SK-N-SH (cell line): ENCODE data around the gene CNOT1. TPM values are rescaled to one million over a fixed set of nuclear protein-coding genes. Genes with fewer than 3 reads are reported as not detected.

Experiments
- CTCF ChIA-PET: fragments of 300-600, 350-600 bp; formaldehyde crosslinking; extraction: SDS; loops from one replicate; lab custom pipeline; 2021; lab: Yijun Ruan, JAX
- POLR2A ChIA-PET: fragments of 350-600 bp; sonication (Branson Sonifier 250); formaldehyde crosslinking; extraction: SDS; loops from one replicate; lab custom pipeline; 2020; ENCODE audit warnings: antibody characterized with exemption, inconsistent platforms; lab: Yijun Ruan, JAX
- DNase-seq: peaks from one replicate; pipeline ENCODE4 v3.0.0; 2012
- H2AFZ ChIP-seq: fragments of 200-600 bp; sonication (generic); 2 replicates; pipeline ENCODE4 v1.8.1; 2016; ENCODE audit warnings: antibody characterized with exemption, mild to moderate bottlenecking, low read depth
- H3F3A ChIP-seq: fragments of 200-600 bp; sonication (generic); replicated peaks from 2 replicates; pipeline ENCODE3; 2016; ENCODE audit warnings: antibody characterized with exemption, mild to moderate bottlenecking; ENCODE audit not compliant: insufficient read depth
- H3K27ac ChIP-seq, 2 experiments: fragments of 200-500 bp in 1 of 2; fragments of 200-600 bp in 1 of 2; sonication (Bioruptor generic) in 1 of 2; sonication (generic), shearing (Covaris generic) in 1 of 2; 2 replicates each; pipeline versions ENCODE4 v1.5.1 to v1.6.1; 2014 to 2016; ENCODE audit warnings: low read depth in 2 of 2, inconsistent platforms in 1 of 2, low read length in 1 of 2, mild to moderate bottlenecking in 1 of 2, mixed read lengths in 1 of 2
- H3K27me3 ChIP-seq: fragments of 200-600 bp; sonication (generic), shearing (Covaris generic); 2 replicates; pipeline ENCODE4 v1.6.1; 2016; ENCODE audit warnings: mixed run types; ENCODE audit not compliant: insufficient read depth
- H3K36me3 ChIP-seq, 2 experiments: fragments of 200-500 bp in 1 of 2; fragments of 200-600 bp in 1 of 2; sonication (Bioruptor generic) in 1 of 2; sonication (generic) in 1 of 2; replicated peaks in 1 of 2; 2 replicates each; pipeline versions ENCODE3 to v1.5.1; 2014 to 2016; ENCODE audit warnings: low read length in 1 of 2, mild to moderate bottlenecking in 1 of 2; ENCODE audit not compliant: insufficient read depth in 2 of 2, control insufficient read depth in 1 of 2
- H3K4me1 ChIP-seq, 2 experiments: fragments of 200-500 bp in 1 of 2; fragments of 200-600 bp in 1 of 2; sonication (Bioruptor generic) in 1 of 2; sonication (generic), shearing (Covaris generic) in 1 of 2; 2 replicates each; pipeline versions ENCODE4 v1.5.1 to v1.6.1; 2014 to 2016; ENCODE audit warnings: low read depth in 1 of 2, low read length in 1 of 2, mixed run types in 1 of 2; ENCODE audit not compliant: insufficient read depth in 2 of 2, control insufficient read depth in 1 of 2
- H3K4me2 ChIP-seq: fragments of 200-600 bp; sonication (generic), shearing (Covaris generic); 2 replicates; pipeline ENCODE4 v1.6.1; 2017; ENCODE audit warnings: mixed run types
- H3K4me3 ChIP-seq, 2 experiments: fragments of 200-500 bp in 1 of 2; fragments of 200-600 bp in 1 of 2; sonication (Bioruptor generic) in 1 of 2; sonication (generic), shearing (Covaris generic) in 1 of 2; 2 replicates each; pipeline versions ENCODE4 v1.5.1 to v1.8.1; 2014 to 2016; ENCODE audit warnings: low read depth in 2 of 2, inconsistent platforms in 1 of 2, low read length in 1 of 2, mild to moderate bottlenecking in 1 of 2, mixed read lengths in 1 of 2, moderate library complexity in 1 of 2
- H3K79me2 ChIP-seq: fragments of 200-600 bp; sonication (generic); 2 replicates; pipeline ENCODE4 v1.8.1; 2017; ENCODE audit warnings: mild to moderate bottlenecking; ENCODE audit not compliant: insufficient read depth
- H3K9ac ChIP-seq: fragments of 200-600 bp; sonication (generic); 2 replicates; pipeline ENCODE4 v1.6.1; 2017; ENCODE audit warnings: mixed run types
- H3K9me2 ChIP-seq: fragments of 200-600 bp; sonication (generic); 2 replicates; pipeline ENCODE4 v1.6.1; 2017; ENCODE audit warnings: mixed run types
- H3K9me3 ChIP-seq: fragments of 200-600 bp; sonication (generic); 2 replicates; pipeline ENCODE4 v1.6.1; 2017; ENCODE audit warnings: mixed run types, mild to moderate bottlenecking, moderate library complexity
- H4K20me1 ChIP-seq: fragments of 200-600 bp; sonication (generic); 2 replicates; pipeline ENCODE4 v1.6.1; 2017; ENCODE audit warnings: mild to moderate bottlenecking, mixed run types; ENCODE audit not compliant: insufficient read depth
- CHD2 ChIP-seq: fragments of 150-350 bp; IDR thresholded peaks from 2 replicates; pipeline ENCODE4 v1.6.1; 2018; ENCODE audit warnings: low read length; ENCODE audit not compliant: partially characterized antibody
- ELF1 ChIP-seq: IDR thresholded peaks from 2 replicates; pipeline ENCODE4 v1.4.0; 2012
- EZH2phosphoT487 ChIP-seq: fragments of 200-600 bp; sonication (generic); IDR thresholded peaks from 2 replicates; pipeline ENCODE4 v1.6.1; 2017; ENCODE audit warnings: low read depth, mixed run types, mild to moderate bottlenecking, antibody characterized with exemption, moderate library complexity, borderline replicate concordance
- FOXJ3 ChIP-seq: sonication (generic); formaldehyde crosslinking; IDR thresholded peaks from 2 replicates; pipeline ENCODE4 v1.5.1; 2020; ENCODE audit warnings: mild to moderate bottlenecking, missing genetic modification reagents
- FOXM1 ChIP-seq: IDR thresholded peaks from 2 replicates; pipeline ENCODE4 v1.4.0; 2012; ENCODE audit warnings: low read depth, mild to moderate bottlenecking
- GABPA ChIP-seq: IDR thresholded peaks from 2 replicates; pipeline ENCODE4 v1.4.0; 2012; ENCODE audit warnings: low read depth, mild to moderate bottlenecking
- JUND ChIP-seq: IDR thresholded peaks from 2 replicates; pipeline ENCODE4 v1.4.0; 2012
- MXI1 ChIP-seq: IDR thresholded peaks from 2 replicates; pipeline ENCODE4 v1.6.1; 2012; ENCODE audit warnings: mild to moderate bottlenecking, low read depth, low read length, improper control_type of control experiment
- NRF1 ChIP-seq: IDR thresholded peaks from 2 replicates; pipeline ENCODE4 v1.6.1; 2012; ENCODE audit warnings: low read depth, mild to moderate bottlenecking, low read length
- RCOR1 ChIP-seq: fragments of 150-350 bp; IDR thresholded peaks from 2 replicates; pipeline ENCODE4 v1.6.1; 2017; ENCODE audit warnings: antibody characterized with exemption, low read length
- SMC3 ChIP-seq: IDR thresholded peaks from 2 replicates; pipeline ENCODE4 v1.6.1; 2012; ENCODE audit warnings: low read depth, low read length, improper control_type of control experiment
- TAF1 ChIP-seq: IDR thresholded peaks from 2 replicates; pipeline ENCODE4 v1.6.1; 2012; ENCODE audit warnings: low read depth, mild to moderate bottlenecking, low read length, moderate library complexity, borderline replicate concordance
- TEAD4 ChIP-seq: IDR thresholded peaks from 2 replicates; pipeline ENCODE4 v1.4.0; 2012; ENCODE audit warnings: mild to moderate bottlenecking, borderline replicate concordance; ENCODE audit not compliant: insufficient read depth
- polyA plus RNA-seq, 3 experiments: library from polyadenylated mRNA; depleted of rRNA; stranded (reverse); fragments of >200 nt; gene quantifications; 2 replicates each; pipeline ENCODE4 v1.2.3, GENCODE V29; 2012
- TF ChIP-seq, protein P1 (sequence below): IDR thresholded peaks from 2 replicates; pipeline ENCODE4 v1.6.1; 2012; ENCODE audit warnings: mild to moderate bottlenecking, low read depth, low read length, moderate library complexity
- TF ChIP-seq, protein P2 (sequence below): fragments of 150-350 bp; IDR thresholded peaks from 2 replicates; pipeline ENCODE4 v1.6.1; 2016; ENCODE audit warnings: mild to moderate bottlenecking, low read depth, low read length
- TF ChIP-seq, protein P3 (sequence below): IDR thresholded peaks from 2 replicates; pipeline ENCODE4 v1.4.0; 2012; ENCODE audit warnings: low read depth
- TF ChIP-seq, protein P4 (sequence below): IDR thresholded peaks from 2 replicates; pipeline ENCODE4; 2012
- TF ChIP-seq, protein P5 (sequence below): IDR thresholded peaks from 2 replicates; pipeline ENCODE4 v1.4.0; 2012; ENCODE audit warnings: low read depth, borderline replicate concordance

Gene CNOT1
- polyA plus RNA-seq, 1 of the 3 experiments (the other 2 are of a cell fraction), result 77.8 TPM

DNA sequence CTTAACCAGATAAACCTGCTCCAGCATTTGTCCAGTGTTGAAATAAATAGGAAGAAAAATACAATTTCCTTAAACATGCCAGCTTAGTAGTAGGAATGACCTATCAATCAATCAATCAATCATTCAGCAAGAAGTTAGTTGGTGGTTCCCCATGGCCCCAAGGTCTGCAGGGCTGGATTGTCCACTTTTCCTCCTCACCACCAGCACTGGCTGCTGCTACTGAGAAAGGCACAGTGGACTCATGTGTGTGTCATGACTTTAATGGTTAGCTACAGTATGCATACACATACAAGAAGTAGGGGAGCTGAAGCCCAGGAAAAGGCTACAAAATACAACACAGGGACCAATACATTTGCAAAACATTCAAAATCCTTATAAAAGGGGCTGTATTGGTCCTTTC is 109.9 kb downstream of the CNOT1 start:
- H4K20me1 ChIP-seq, result 0 out of 2 replicates have a peak, but pooled peaks cover 3% of the 10 kb centered on the region
- peaks cover 0 to 8% of the 10 kb centered on the region in 2 experiments; a peak in 1 of 4 replicates for H3K4me1 ChIP-seq
- H3K36me3 ChIP-seq, result peaks cover 74 to 79% of the 10 kb centered on the region in 2 experiments
- ChIA-PET CTCF (interaction anchor here (0.7 to 10.3 kb wide), 4 partner anchors 19 to 183 kb away, joined by 3 to 62 read pairs (median 8); no protein-coding TSS in a partner anchor), POLR2A (no interaction called here)
- H3K4me2 ChIP-seq, result no peak overlapping the region
- H3F3A ChIP-seq, result peaks cover 32% of the 10 kb centered on the region
- DNase-seq, result no peak
- H2AFZ ChIP-seq, result no peak overlapping the region
- no peak overlapping the region for H3K4me3 ChIP-seq
- no peak overlapping the region for H3K27ac ChIP-seq
- no peaks in the 10 kb centered on the region; the same call in 1 of the 2 replicates for H3K79me2 ChIP-seq
- no peaks in the 10 kb centered on the region for H3K9me3 ChIP-seq
- TF ChIP-seq FOXM1 (no peak), FOXJ3 (CRISPR knock-in tag) (no peak), RCOR1 (no peak), TEAD4 (no peak), EZH2phosphoT487 (no peak), JUND (no peak), SMC3 (no peak), ELF1 (no peak), MXI1 (no peak), CHD2 (no peak), GABPA (no peak), NRF1 (no peak), TAF1 (no peak)
- TF ChIP-seq, protein P1, sequence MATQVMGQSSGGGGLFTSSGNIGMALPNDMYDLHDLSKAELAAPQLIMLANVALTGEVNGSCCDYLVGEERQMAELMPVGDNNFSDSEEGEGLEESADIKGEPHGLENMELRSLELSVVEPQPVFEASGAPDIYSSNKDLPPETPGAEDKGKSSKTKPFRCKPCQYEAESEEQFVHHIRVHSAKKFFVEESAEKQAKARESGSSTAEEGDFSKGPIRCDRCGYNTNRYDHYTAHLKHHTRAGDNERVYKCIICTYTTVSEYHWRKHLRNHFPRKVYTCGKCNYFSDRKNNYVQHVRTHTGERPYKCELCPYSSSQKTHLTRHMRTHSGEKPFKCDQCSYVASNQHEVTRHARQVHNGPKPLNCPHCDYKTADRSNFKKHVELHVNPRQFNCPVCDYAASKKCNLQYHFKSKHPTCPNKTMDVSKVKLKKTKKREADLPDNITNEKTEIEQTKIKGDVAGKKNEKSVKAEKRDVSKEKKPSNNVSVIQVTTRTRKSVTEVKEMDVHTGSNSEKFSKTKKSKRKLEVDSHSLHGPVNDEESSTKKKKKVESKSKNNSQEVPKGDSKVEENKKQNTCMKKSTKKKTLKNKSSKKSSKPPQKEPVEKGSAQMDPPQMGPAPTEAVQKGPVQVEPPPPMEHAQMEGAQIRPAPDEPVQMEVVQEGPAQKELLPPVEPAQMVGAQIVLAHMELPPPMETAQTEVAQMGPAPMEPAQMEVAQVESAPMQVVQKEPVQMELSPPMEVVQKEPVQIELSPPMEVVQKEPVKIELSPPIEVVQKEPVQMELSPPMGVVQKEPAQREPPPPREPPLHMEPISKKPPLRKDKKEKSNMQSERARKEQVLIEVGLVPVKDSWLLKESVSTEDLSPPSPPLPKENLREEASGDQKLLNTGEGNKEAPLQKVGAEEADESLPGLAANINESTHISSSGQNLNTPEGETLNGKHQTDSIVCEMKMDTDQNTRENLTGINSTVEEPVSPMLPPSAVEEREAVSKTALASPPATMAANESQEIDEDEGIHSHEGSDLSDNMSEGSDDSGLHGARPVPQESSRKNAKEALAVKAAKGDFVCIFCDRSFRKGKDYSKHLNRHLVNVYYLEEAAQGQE, result no peak
- TF ChIP-seq, protein P2, sequence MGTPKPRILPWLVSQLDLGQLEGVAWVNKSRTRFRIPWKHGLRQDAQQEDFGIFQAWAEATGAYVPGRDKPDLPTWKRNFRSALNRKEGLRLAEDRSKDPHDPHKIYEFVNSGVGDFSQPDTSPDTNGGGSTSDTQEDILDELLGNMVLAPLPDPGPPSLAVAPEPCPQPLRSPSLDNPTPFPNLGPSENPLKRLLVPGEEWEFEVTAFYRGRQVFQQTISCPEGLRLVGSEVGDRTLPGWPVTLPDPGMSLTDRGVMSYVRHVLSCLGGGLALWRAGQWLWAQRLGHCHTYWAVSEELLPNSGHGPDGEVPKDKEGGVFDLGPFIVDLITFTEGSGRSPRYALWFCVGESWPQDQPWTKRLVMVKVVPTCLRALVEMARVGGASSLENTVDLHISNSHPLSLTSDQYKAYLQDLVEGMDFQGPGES, result no peak
- TF ChIP-seq, protein P3, sequence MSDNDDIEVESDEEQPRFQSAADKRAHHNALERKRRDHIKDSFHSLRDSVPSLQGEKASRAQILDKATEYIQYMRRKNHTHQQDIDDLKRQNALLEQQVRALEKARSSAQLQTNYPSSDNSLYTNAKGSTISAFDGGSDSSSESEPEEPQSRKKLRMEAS, result no peak
- TF ChIP-seq, protein P4, sequence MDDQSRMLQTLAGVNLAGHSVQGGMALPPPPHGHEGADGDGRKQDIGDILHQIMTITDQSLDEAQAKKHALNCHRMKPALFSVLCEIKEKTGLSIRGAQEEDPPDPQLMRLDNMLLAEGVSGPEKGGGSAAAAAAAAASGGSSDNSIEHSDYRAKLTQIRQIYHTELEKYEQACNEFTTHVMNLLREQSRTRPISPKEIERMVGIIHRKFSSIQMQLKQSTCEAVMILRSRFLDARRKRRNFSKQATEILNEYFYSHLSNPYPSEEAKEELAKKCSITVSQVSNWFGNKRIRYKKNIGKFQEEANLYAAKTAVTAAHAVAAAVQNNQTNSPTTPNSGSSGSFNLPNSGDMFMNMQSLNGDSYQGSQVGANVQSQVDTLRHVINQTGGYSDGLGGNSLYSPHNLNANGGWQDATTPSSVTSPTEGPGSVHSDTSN, result no peak
- TF ChIP-seq, protein P5, sequence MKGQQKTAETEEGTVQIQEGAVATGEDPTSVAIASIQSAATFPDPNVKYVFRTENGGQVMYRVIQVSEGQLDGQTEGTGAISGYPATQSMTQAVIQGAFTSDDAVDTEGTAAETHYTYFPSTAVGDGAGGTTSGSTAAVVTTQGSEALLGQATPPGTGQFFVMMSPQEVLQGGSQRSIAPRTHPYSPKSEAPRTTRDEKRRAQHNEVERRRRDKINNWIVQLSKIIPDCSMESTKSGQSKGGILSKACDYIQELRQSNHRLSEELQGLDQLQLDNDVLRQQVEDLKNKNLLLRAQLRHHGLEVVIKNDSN, result no peak
- no peaks in the 10 kb centered on the region for H3K9me2 ChIP-seq
- H3K9ac ChIP-seq, result no peak overlapping the region
- no peaks in the 10 kb centered on the region for H3K27me3 ChIP-seq
